Left lung (tissue), 10 donors: Measurements from ENCODE around the gene PROX1. TPM values are rescaled to one million over a fixed set of nuclear protein-coding genes. Genes with fewer than 3 reads are reported as not detected.

Experiments used
- ATAC-seq: fragments of 200-7000 bp; cut with Tn5 transposase; one replicate; pipeline ENCODE4 v1.9.1; 2020; ENCODE audit warnings: moderate library complexity
- DNase-seq, 4 donors: peaks; one replicate each; pipeline ENCODE4 v3.0.0-alpha.2; 2013 to 2020
- H3K27ac ChIP-seq, 2 donors: fragments of 200-600 bp; sonication (generic) in 1 of 2; one replicate each; pipeline versions ENCODE4 v1.5.0 to v1.8.0; 2020 to 2021
- H3K27me3 ChIP-seq, 2 donors: fragments of 200-600 bp; sonication (generic) in 1 of 2; one replicate each; pipeline versions ENCODE4 v1.5.0 to v1.8.0; 2020 to 2021
- H3K36me3 ChIP-seq, 2 donors: fragments of 200-600 bp; sonication (generic) in 1 of 2; one replicate each; pipeline versions ENCODE4 v1.5.0 to v1.8.0; 2020 to 2021
- H3K4me1 ChIP-seq, 2 donors: fragments of 200-600 bp; one replicate each; pipeline ENCODE4 v1.8.0; 2021
- H3K4me3 ChIP-seq, 2 donors: fragments of 200-600 bp; sonication (generic) in 1 of 2; one replicate each; pipeline versions ENCODE4 v1.5.0 to v1.8.0; 2020 to 2021; ENCODE audit warnings: mild to moderate bottlenecking in 1 of 2
- H3K9me3 ChIP-seq, 2 donors: fragments of 200-600 bp; sonication (generic) in 1 of 2; one replicate each; pipeline versions ENCODE4 v1.5.0 to v1.8.0; 2020 to 2021
- intact Hi-C, 2 donors: fragments of 100-400 bp; cut with DNase I; formaldehyde crosslinking; loops; one replicate each; pipeline versions ENCODE4 v1.11.2 to v1.14.2; 2022
- polyA plus RNA-seq, 6 donors: library from polyadenylated mRNA; unstranded; fragments of 120-200 nt; gene quantifications; one replicate each; pipeline ENCODE4 v1.2.1, GENCODE V29; 2013; ENCODE audit not compliant: insufficient read length in 6 of 6
- total RNA-seq, 2 donors: library from RNA; stranded (reverse); fragmentation: NEBNext Ultra II Directional; extraction: Animal tissue kit (Norgen Biotek cat#: 25700); gene quantifications; one replicate each; pipeline ENCODE4 v1.2.1, GENCODE V29; 2021
- TF ChIP-seq, protein P1 (sequence below), 2 donors: fragments of 200-600 bp; sonication (generic) in 1 of 2; IDR thresholded peaks; one replicate each; pipeline versions ENCODE4 v1.5.0 to v1.8.0; 2021; ENCODE audit warnings: antibody characterized with exemption in 2 of 2
- donor health status: DM: no; HTN: yes; CAD: no.
- donor health status: DM: no; HTN: no; CAD: no.

PROX1 gene
- total and polyA plus RNA-seq, 8 donors, result 6.2 to 15.3 (median 9.1) TPM

DNA sequence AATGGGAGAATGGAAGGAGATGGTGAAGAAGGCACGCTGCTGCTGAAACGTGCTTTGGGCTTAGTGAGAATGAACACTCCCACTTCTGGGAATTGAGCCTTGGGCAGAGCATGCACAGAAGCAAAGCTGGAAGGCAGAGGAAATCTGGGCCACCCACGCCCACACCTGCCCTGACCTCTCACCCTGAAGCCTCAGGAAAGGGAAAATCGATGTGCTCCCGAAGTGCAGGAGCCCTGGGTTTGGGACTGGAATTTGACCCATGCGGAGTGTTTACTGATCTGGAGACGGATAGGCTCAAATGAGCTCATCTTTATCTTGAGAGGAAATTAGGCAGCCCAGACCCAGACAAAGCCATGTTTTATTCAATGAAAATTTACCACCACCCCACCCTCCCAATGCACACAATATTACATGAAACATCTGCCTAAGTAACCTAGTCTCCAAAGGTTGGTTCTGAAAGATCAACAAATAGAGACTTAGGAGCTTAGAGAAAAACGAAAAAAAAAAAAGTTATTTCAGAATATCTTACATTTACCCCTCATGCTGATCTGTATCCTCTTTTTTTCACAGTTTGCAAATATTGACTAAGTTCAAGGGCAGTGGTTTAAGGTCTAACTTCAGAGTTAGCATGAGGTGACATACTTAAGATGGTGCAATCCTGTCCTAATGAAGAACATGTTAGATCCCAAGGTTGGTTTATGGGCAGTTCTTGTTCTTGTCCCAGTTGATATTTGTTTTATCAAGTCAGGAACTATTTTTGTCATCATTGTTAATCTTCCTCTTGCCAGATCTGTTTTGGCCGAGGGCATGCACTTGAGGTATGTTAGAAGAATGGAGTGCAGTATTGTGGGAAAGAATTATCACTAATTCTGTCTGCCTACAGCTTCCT lies 63.0 kb downstream of the PROX1 start:
- ATAC-seq, result no peak
- no peak for DNase-seq
- TF ChIP-seq, protein P1, sequence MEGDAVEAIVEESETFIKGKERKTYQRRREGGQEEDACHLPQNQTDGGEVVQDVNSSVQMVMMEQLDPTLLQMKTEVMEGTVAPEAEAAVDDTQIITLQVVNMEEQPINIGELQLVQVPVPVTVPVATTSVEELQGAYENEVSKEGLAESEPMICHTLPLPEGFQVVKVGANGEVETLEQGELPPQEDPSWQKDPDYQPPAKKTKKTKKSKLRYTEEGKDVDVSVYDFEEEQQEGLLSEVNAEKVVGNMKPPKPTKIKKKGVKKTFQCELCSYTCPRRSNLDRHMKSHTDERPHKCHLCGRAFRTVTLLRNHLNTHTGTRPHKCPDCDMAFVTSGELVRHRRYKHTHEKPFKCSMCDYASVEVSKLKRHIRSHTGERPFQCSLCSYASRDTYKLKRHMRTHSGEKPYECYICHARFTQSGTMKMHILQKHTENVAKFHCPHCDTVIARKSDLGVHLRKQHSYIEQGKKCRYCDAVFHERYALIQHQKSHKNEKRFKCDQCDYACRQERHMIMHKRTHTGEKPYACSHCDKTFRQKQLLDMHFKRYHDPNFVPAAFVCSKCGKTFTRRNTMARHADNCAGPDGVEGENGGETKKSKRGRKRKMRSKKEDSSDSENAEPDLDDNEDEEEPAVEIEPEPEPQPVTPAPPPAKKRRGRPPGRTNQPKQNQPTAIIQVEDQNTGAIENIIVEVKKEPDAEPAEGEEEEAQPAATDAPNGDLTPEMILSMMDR (IDR thresholded peaks at IDR 0.05), result no peak
- peaks cover 0 to 17% of the 10 kb centered on the region in 2 donors for H3K9me3 ChIP-seq
- H3K4me1 ChIP-seq, result no peaks in the 10 kb centered on the region
- intact Hi-C loops, result no loop called here
- no peak overlapping the region for H3K4me3 ChIP-seq
- no peaks in the 10 kb centered on the region for H3K36me3 ChIP-seq
- H3K27me3 ChIP-seq, result no peaks in the 10 kb centered on the region
- no peak overlapping the region for H3K27ac ChIP-seq

DNA sequence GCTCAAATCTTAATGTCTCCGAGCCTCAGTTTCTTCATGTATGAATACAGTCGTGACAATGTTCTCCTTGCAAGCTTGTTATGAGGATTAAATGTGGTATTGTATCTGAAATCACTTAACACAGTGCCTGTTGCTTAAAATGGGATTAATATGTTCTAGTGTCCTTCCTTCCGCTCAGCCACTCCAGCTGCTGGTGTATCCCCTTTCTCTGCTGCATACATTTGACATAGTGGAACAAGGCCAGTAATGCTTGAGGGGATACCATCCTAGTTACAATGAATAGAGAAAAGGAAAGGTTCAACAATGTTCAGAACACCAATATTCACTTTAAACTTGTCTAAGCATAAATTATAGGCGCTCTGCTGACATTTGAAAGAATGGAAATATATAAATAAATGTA lies 64.0 kb downstream of the PROX1 start:
- Histone ChIP-seq H3K4me1 (no peaks in the 10 kb centered on the region), H3K27me3 (no peaks in the 10 kb centered on the region), H3K9me3 (peaks cover 0 to 17% of the 10 kb centered on the region in 2 donors), H3K27ac (no peak overlapping the region), H3K36me3 (no peaks in the 10 kb centered on the region), H3K4me3 (no peak overlapping the region)
- TF ChIP-seq, protein P1 (IDR thresholded peaks at IDR 0.05), result no peak
- intact Hi-C loops, result no loop called here
- ATAC-seq, result no peak
- DNase-seq, result no peak

DNA sequence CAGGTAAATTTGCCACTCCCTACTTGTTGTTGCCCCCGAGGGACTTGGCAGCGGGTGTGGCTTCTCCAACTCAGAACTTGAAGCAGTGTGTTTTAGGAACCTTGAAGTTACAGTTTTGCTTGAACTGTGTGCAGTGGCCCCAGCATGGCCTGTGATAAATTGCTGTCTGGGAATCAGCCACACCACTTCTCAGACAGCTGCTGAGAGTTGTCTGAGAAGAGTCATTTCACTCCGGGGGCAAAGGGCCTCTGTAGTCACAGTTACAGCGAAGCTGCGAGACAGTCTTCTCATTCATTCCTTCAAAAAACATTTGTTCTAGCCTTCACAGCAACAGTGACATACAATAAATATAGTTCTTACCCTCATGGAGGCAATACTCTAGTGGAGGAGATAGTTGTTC lies 70.3 kb downstream of the PROX1 start:
- no peak overlapping the region for H3K4me3 ChIP-seq
- H3K27me3 ChIP-seq, result no peaks in the 10 kb centered on the region
- intact Hi-C loops, result no loop called here
- no peak overlapping the region for H3K27ac ChIP-seq
- H3K36me3 ChIP-seq, result no peaks in the 10 kb centered on the region
- H3K9me3 ChIP-seq, result no peaks in the 10 kb centered on the region
- H3K4me1 ChIP-seq, result no peaks in the 10 kb centered on the region
- DNase-seq (no peak), ATAC-seq (no peak)
- TF ChIP-seq, protein P1 (IDR thresholded peaks at IDR 0.05), result no peak

DNA sequence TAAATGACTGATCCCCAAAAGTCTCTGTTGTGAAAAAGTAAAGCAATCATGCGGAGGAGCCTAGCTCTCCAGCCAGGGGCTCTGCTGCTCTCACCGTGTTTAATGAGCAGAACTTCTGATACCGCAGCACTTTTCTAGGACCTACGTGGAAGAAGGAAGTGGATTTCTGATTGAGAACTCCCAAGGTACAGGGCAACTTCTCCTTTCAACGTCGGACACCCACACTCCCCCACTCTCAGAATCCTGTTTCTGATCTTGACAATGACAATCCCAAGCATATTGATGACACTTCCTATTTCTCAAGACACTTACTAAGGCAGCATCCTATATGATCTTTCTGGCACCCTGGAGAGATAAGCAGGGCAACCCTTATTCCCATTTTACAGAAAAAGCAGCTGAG lies 78.4 kb downstream of the PROX1 start:
- no peak overlapping the region for H3K4me3 ChIP-seq
- no peaks in the 10 kb centered on the region for H3K4me1 ChIP-seq
- intact Hi-C loops, result no loop called here
- TF ChIP-seq, protein P1 (IDR thresholded peaks at IDR 0.05), result no peak
- DNase-seq, result no peak
- no peak for ATAC-seq
- H3K9me3 ChIP-seq, result no peaks in the 10 kb centered on the region
- no peak overlapping the region for H3K27ac ChIP-seq
- H3K36me3 ChIP-seq, result no peaks in the 10 kb centered on the region
- H3K27me3 ChIP-seq, result peaks cover 0 to 5% of the 10 kb centered on the region in 2 donors

DNA sequence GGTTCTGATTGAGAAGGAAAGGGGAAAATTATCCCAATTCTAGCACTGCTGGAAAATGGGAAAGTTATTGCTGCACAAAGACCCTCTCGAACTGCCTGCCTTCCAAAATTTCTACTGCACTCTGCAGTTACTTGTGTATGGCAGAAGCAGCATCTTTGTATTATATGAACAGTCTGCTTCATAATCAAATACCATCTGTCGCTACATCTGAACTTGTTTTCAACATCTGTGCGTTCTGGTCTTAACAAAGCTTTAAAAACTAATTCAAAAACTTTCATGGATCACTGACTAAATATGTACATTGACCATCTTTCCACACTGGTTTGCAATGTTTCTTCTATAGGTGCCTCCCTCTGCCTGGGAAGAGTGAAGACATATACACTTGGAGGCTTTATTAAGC lies 79.2 kb downstream of the PROX1 start:
- intact Hi-C loops, result no loop called here
- TF ChIP-seq, protein P1 (IDR thresholded peaks at IDR 0.05), result no peak
- no peaks in the 10 kb centered on the region for H3K36me3 ChIP-seq
- DNase-seq, result no peak
- H3K9me3 ChIP-seq, result no peaks in the 10 kb centered on the region
- no peak overlapping the region for H3K4me3 ChIP-seq
- no peak for ATAC-seq
- peaks cover 0 to 5% of the 10 kb centered on the region in 2 donors for H3K27me3 ChIP-seq
- H3K27ac ChIP-seq, result no peak overlapping the region
- H3K4me1 ChIP-seq, result no peaks in the 10 kb centered on the region
